Epithelial cell of proximal tubule (primary cell): ENCODE data around the gene SOD3. TPM values are rescaled to one million over a fixed set of nuclear protein-coding genes. Genes with fewer than 3 reads are reported as not detected.

ENCODE experiments used
- DNase-seq: peaks from one replicate; pipeline ENCODE4 v3.0.0-alpha.2; 2011; ENCODE audit warnings: low read depth
- H3K4me3 ChIP-seq: 2 replicates; pipeline ENCODE4 v1.5.1; 2011; ENCODE audit warnings: low read depth, mild to moderate bottlenecking, low read length
- total RNA-seq: library from RNA; depleted of rRNA; stranded (reverse); fragments of >200 nt; gene quantifications from 2 replicates; pipeline ENCODE4 v1.2.3, GENCODE V29; 2015
- TF ChIP-seq, protein P1 (sequence below): conservative IDR thresholded peaks from 2 replicates; pipeline ENCODE4 v1.5.1; 2012; ENCODE audit warnings: low read depth, mild to moderate bottlenecking, low read length

Gene SOD3
- total RNA-seq, 1 donor from 2014 or later = 0.63 TPM

GRCh38 chr4:24820541-24820940 is 25.2 kb downstream of the SOD3 start:
- H3K4me3 ChIP-seq = no peak overlapping the region
- TF ChIP-seq, protein P1, sequence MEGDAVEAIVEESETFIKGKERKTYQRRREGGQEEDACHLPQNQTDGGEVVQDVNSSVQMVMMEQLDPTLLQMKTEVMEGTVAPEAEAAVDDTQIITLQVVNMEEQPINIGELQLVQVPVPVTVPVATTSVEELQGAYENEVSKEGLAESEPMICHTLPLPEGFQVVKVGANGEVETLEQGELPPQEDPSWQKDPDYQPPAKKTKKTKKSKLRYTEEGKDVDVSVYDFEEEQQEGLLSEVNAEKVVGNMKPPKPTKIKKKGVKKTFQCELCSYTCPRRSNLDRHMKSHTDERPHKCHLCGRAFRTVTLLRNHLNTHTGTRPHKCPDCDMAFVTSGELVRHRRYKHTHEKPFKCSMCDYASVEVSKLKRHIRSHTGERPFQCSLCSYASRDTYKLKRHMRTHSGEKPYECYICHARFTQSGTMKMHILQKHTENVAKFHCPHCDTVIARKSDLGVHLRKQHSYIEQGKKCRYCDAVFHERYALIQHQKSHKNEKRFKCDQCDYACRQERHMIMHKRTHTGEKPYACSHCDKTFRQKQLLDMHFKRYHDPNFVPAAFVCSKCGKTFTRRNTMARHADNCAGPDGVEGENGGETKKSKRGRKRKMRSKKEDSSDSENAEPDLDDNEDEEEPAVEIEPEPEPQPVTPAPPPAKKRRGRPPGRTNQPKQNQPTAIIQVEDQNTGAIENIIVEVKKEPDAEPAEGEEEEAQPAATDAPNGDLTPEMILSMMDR = no peak
- no peak for DNase-seq

- TF ChIP-seq, protein P1 = no peak
- no peak for DNase-seq
- no peak overlapping the region for H3K4me3 ChIP-seq
Observed at GRCh38 chr4:24824720-24825119, 29.3 kb downstream of the SOD3 start.

GRCh38 chr4:24831637-24832036 is 36.3 kb downstream of the SOD3 start:
- no peak for DNase-seq
- TF ChIP-seq, protein P1 = no peak

GRCh38 chr4:24835696-24836095 is 40.3 kb downstream of the SOD3 start:
- no peak overlapping the region for H3K4me3 ChIP-seq
- TF ChIP-seq, protein P1 = no peak
- DNase-seq = no peak

More at GRCh38 chr4:24831637-24832036, 36.3 kb downstream of the SOD3 start:
- no peak overlapping the region for H3K4me3 ChIP-seq

GRCh38 chr4:24836661-24837242 is 41.4 kb downstream of the SOD3 start:
- no peak for DNase-seq
- TF ChIP-seq, protein P1 = no peak

GRCh38 chr4:24837336-24837735 is 42.0 kb downstream of the SOD3 start:
- no peak overlapping the region for H3K4me3 ChIP-seq
- DNase-seq = no peak
- TF ChIP-seq, protein P1 = no peak

More at GRCh38 chr4:24836661-24837242, 41.4 kb downstream of the SOD3 start:
- no peak overlapping the region for H3K4me3 ChIP-seq

DNA sequence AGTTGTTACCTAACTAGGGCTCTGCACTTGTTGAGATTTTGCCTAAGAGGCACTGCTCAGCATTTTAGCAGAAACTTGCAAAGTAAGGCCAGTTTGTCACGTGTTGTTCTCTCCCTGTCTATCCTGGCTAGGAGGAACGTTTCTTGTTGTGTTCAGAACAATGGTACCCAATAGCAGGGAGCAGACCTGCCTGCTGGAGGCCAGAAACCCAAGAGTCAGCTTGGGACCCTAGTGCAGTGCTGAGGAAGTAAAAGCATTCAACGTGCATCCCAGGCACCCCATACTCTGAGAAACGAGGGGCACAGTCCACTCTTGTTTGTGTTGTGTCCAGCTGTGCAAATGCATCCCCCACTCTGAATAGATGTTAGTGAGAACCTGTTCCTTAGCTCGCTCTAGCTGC is 42.4 kb downstream of the SOD3 start:
- TF ChIP-seq, protein P1 = no peak
- no peak overlapping the region for H3K4me3 ChIP-seq
- DNase-seq = no peak
